BLaER1 treated with 17β-estradiol and CSF1 and Interleukin-3, amounts not matched to agents 10 nM and 100 nM (cell line): ENCODE measurements around the gene ASPDH.
A peak's percentile ranks its signal among the peaks of the same experiment; 100 is the strongest.
"Not testable (repeated sequence)": the region's sequence is repeated elsewhere in the genome, so short reads cannot be mapped to it uniquely, and the experiment has no call there.

ENCODE experiments used
- H3K27ac ChIP-seq, 11 experiments: shearing (Covaris generic); formaldehyde crosslinking; 2 replicates each; pipeline ENCODE4 v1.8.1; 2022
- H3K27me3 ChIP-seq, 11 experiments: shearing (Covaris generic); formaldehyde crosslinking; 2 replicates each; pipeline ENCODE4 v1.8.1; 2022
- H3K36me3 ChIP-seq, 11 experiments: shearing (Covaris generic); formaldehyde crosslinking; 2 replicates each; pipeline ENCODE4 v1.8.1; 2022
- H3K4me1 ChIP-seq, 10 experiments: shearing (Covaris generic); formaldehyde crosslinking; 2 replicates each; pipeline ENCODE4 v1.8.1; 2022
- H3K4me2 ChIP-seq, 11 experiments: shearing (Covaris generic); formaldehyde crosslinking; 2 replicates each; pipeline ENCODE4 v1.8.1; 2022
- H3K4me3 ChIP-seq, 10 experiments: shearing (Covaris generic); formaldehyde crosslinking; 2 replicates each; pipeline ENCODE4 v1.8.1; 2022
- H3K9ac ChIP-seq, 11 experiments: shearing (Covaris generic); formaldehyde crosslinking; 2 replicates each; pipeline ENCODE4 v1.8.1; 2022
- H3K9me3 ChIP-seq, 11 experiments: shearing (Covaris generic); formaldehyde crosslinking; replicated peaks in 1 of 11; 2 replicates each; pipeline ENCODE4 v1.8.1; 2022
- H4K20me1 ChIP-seq, 11 experiments: shearing (Covaris generic); formaldehyde crosslinking; 2 replicates each; pipeline ENCODE4 v1.8.1; 2022
- Cebpa-rat ChIP-seq, 11 experiments: shearing (Covaris generic); IDR thresholded peaks; 2 replicates each; pipeline ENCODE4 v1.8.1; 2022

The ASPDH gene

GRCh38 chr19:50476224-50476906, 37.3 kb downstream of the ASPDH start, which contains the start of the genes EMC10 and GARIN5A:
Gene EMC10 (plus strand): TSS chr19:50476507. CDS start chr19:50476545, 38 bp downstream.
Gene GARIN5A (minus strand): TSS chr19:50476848. CDS start chr19:50476388, 460 bp downstream.
- Histone ChIP-seq H3K9ac (no peak within 1 kb of the TSS; a peak in 1 of 22 replicates), H4K20me1 (no peaks in the 10 kb centered on the region; a peak in 2 of 22 replicates), H3K4me2 (peak within 1 kb of the TSS in 7 of 11 experiments; percentile 16 to 52 (median 29); a peak in 10 of 22 replicates), H3K36me3 (no peaks in the 10 kb centered on the region), H3K27me3 (peaks cover 25 to 41% (median 36%) of the 10 kb centered on the region in 11 experiments), H3K4me1 (peaks cover 0 to 27% (median 18%) of the 10 kb centered on the region in 10 experiments; a peak in 15 of 20 replicates), H3K9me3 (no peaks in the 10 kb centered on the region), H3K4me3 (peak within 1 kb of the TSS in 4 of 10 experiments; percentile 14 to 47 (median 20); a peak in 4 of 20 replicates), H3K27ac (no peak within 1 kb of the TSS)
- TF ChIP-seq Cebpa-rat (IDR thresholded peaks at IDR 0.05), result no peak

- Histone ChIP-seq H3K4me2 (peak overlapping the region in 1 of 11 experiments; percentile 18; a peak in 1 of 22 replicates), H3K27me3 (peaks cover 25 to 41% (median 36%) of the 10 kb centered on the region in 11 experiments), H3K9ac (no peak overlapping the region), H3K4me3 (no peak overlapping the region), H3K4me1 (peaks cover 0 to 21% (median 12%) of the 10 kb centered on the region in 10 experiments; a peak in 14 of 20 replicates), H3K9me3 (no peaks in the 10 kb centered on the region), H3K27ac (no peak overlapping the region), H3K36me3 (no peaks in the 10 kb centered on the region), H4K20me1 (no peaks in the 10 kb centered on the region; a peak in 2 of 22 replicates)
- no peak for TF ChIP-seq Cebpa-rat (IDR thresholded peaks at IDR 0.05)
These were observed 37.9 kb downstream of the ASPDH start for GRCh38 chr19:50475736-50476223.

- no peak for TF ChIP-seq Cebpa-rat (IDR thresholded peaks at IDR 0.05)
- Histone ChIP-seq H3K4me2 (no peak overlapping the region), H3K36me3 (no peaks in the 10 kb centered on the region)
These were observed 38.6 kb downstream of the ASPDH start for GRCh38 chr19:50475101-50475568.

GRCh38 chr19:50473336-50473735, 40.4 kb downstream of the ASPDH start:
- H4K20me1 ChIP-seq, H3K27ac ChIP-seq, H3K4me1 ChIP-seq, H3K9me3 ChIP-seq, H3K4me3 ChIP-seq, H3K4me2 ChIP-seq, H3K36me3 ChIP-seq, H3K9ac ChIP-seq: not testable (repeated sequence)
- H3K27me3 ChIP-seq, result peaks cover 25 to 38% (median 34%) of the 10 kb centered on the region in 11 experiments

More at GRCh38 chr19:50475101-50475568, 38.6 kb downstream of the ASPDH start:
- H4K20me1 ChIP-seq, result no peaks in the 10 kb centered on the region; a peak in 2 of 22 replicates
- H3K27ac ChIP-seq, result no peak overlapping the region
- H3K27me3 ChIP-seq, result peaks cover 25 to 41% (median 36%) of the 10 kb centered on the region in 11 experiments
- peaks cover 0 to 17% (median 10%) of the 10 kb centered on the region in 10 experiments; a peak in 13 of 20 replicates for H3K4me1 ChIP-seq
- no peak overlapping the region for H3K4me3 ChIP-seq
- H3K9ac ChIP-seq, result no peak overlapping the region
- H3K9me3 ChIP-seq, result no peaks in the 10 kb centered on the region

GRCh38 chr19:50468818-50469217, 44.9 kb downstream of the ASPDH start:
- Histone ChIP-seq H4K20me1 (no peaks in the 10 kb centered on the region), H3K36me3 (no peaks in the 10 kb centered on the region), H3K27me3 (no peaks in the 10 kb centered on the region)

GRCh38 chr19:50467566-50467965, 46.1 kb downstream of the ASPDH start:
- TF ChIP-seq Cebpa-rat (IDR thresholded peaks at IDR 0.05), result no peak
- H3K9me3 ChIP-seq, result no peaks in the 10 kb centered on the region
- 0 out of 22 replicates have a peak overlapping the region, but pooled peaks of 1 of the 11 experiments have one; percentile 17 for H3K4me2 ChIP-seq
- H3K9ac ChIP-seq, result no peak overlapping the region
- no peaks in the 10 kb centered on the region for H4K20me1 ChIP-seq
- H3K4me1 ChIP-seq, result peaks cover 0 to 15% (median 0%) of the 10 kb centered on the region in 10 experiments; a peak in 6 of 20 replicates
- H3K27me3 ChIP-seq, result no peaks in the 10 kb centered on the region
- no peaks in the 10 kb centered on the region for H3K36me3 ChIP-seq
- no peak overlapping the region for H3K4me3 ChIP-seq
- H3K27ac ChIP-seq, result no peak overlapping the region

More at GRCh38 chr19:50468818-50469217, 44.9 kb downstream of the ASPDH start:
- Histone ChIP-seq H3K4me3 (no peak overlapping the region), H3K4me2 (no peak overlapping the region), H3K27ac (no peak overlapping the region), H3K9me3 (no peaks in the 10 kb centered on the region), H3K4me1 (peaks cover 0 to 19% (median 0%) of the 10 kb centered on the region in 10 experiments; a peak in 6 of 20 replicates), H3K9ac (no peak overlapping the region)
- TF ChIP-seq Cebpa-rat (IDR thresholded peaks at IDR 0.05), result no peak

- no peak for TF ChIP-seq Cebpa-rat (IDR thresholded peaks at IDR 0.05)
These were observed 47.0 kb downstream of the ASPDH start for GRCh38 chr19:50466706-50467039.

GRCh38 chr19:50465986-50466705, 47.6 kb downstream of the ASPDH start:
- H3K36me3 ChIP-seq, result no peaks in the 10 kb centered on the region
- no peaks in the 10 kb centered on the region for H4K20me1 ChIP-seq
- no peak overlapping the region for H3K9ac ChIP-seq
- TF ChIP-seq Cebpa-rat (IDR thresholded peaks at IDR 0.05), result no peak
- no peak overlapping the region for H3K4me3 ChIP-seq
- no peaks in the 10 kb centered on the region for H3K27me3 ChIP-seq
- no peaks in the 10 kb centered on the region for H3K9me3 ChIP-seq
- no peak overlapping the region for H3K27ac ChIP-seq
- peak overlapping the region in 3 of 11 experiments; percentile 7 to 17 (median 12); a peak in 2 of 22 replicates for H3K4me2 ChIP-seq
- peaks cover 0 to 23% (median 8%) of the 10 kb centered on the region in 10 experiments; a peak in 15 of 20 replicates for H3K4me1 ChIP-seq

More at GRCh38 chr19:50466706-50467039, 47.0 kb downstream of the ASPDH start:
- Histone ChIP-seq H3K9ac (no peak overlapping the region), H3K4me3 (no peak overlapping the region), H3K9me3 (no peaks in the 10 kb centered on the region), H3K27me3 (no peaks in the 10 kb centered on the region), H3K4me1 (peaks cover 0 to 18% (median 3%) of the 10 kb centered on the region in 10 experiments; a peak in 12 of 20 replicates), H3K27ac (no peak overlapping the region), H3K36me3 (no peaks in the 10 kb centered on the region), H4K20me1 (no peaks in the 10 kb centered on the region), H3K4me2 (peak overlapping the region in 3 of 11 experiments; percentile 7 to 17 (median 12); a peak in 2 of 22 replicates)

GRCh38 chr19:50465000-50465399, 48.7 kb downstream of the ASPDH start:
- H3K9me3 ChIP-seq, result no peaks in the 10 kb centered on the region
- no peak overlapping the region for H3K4me2 ChIP-seq
- peaks cover 10 to 34% (median 20%) of the 10 kb centered on the region in 10 experiments for H3K4me1 ChIP-seq
- H4K20me1 ChIP-seq, result no peaks in the 10 kb centered on the region
- no peak overlapping the region for H3K27ac ChIP-seq
- H3K4me3 ChIP-seq, result no peak overlapping the region
- H3K36me3 ChIP-seq, result no peaks in the 10 kb centered on the region
- TF ChIP-seq Cebpa-rat (IDR thresholded peaks at IDR 0.05), result no peak
- no peaks in the 10 kb centered on the region for H3K27me3 ChIP-seq
- H3K9ac ChIP-seq, result no peak overlapping the region
